Measurements from ENCODE around the gene HSPB6.

DNA sequence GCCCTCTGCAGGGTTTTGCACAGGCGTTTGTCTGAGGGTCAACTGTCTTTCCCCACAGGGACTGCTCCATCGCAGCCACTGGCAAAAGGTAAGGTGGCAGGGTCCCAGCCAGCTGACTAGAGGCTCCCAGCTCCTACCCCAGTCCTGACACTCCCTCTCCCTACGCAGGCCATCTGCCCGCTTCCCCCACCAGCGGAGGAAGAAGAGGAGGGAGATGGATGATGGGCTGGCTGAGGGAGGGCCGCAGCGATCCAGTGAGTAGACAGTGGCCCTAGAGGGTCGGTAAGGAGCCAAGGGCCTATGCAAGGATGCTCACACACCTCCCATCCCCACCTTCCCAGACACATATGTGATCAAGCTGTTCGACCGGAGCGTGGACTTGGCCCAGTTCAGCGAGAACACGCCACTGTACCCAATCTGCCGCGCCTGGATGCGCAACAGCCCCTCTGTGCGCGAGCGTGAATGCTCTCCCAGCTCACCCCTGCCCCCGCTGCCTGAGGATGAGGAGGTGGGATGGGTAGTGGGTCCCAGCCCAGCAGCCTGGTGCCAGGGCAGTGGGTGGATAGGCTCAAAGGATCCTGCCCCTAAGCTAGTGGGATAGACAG lies 4.0 kb downstream of the HSPB6 start:
- TF ChIP-seq CTCF (IDR thresholded peaks at IDR 0.05; ENCODE audit: low read depth, low read length) = no peak
- no peak for TF ChIP-seq EZH2phosphoT487 (IDR thresholded peaks at IDR 0.05; ENCODE audit: low read depth)
